Measurements from ENCODE around the gene SFXN3. TPM values are rescaled to one million over a fixed set of nuclear protein-coding genes. Genes with fewer than 3 reads are reported as not detected.

Gene SFXN3
- total and polyA plus RNA-seq, 2 experiments from 2014 or later = 93.6 to 102 TPM

DNA sequence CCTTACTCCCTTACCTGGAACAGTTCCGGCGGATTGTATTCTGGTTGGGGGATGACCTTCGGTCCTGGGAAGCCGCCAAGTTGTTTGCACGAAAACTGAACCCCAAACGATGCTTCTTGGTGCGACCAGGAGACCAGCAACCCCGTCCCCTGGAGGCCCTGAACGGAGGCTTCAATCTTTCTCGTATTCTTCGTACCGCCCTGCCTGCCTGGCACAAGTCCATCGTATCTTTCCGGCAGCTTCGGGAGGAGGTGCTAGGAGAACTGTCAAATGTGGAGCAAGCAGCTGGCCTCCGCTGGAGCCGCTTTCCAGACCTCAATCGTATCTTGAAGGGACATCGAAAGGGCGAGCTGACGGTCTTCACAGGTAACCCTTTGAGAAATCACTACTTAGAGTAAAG lies 41.9 kb upstream of the SFXN3 start:
- peaks cover 14% of the 10 kb centered on the region for H3K4me1 ChIP-seq (ENCODE audit: insufficient read depth)
- DNase-seq (ENCODE audit: low spot score) = no peak
- no peak overlapping the region for H3K4me3 ChIP-seq
- H2AFZ ChIP-seq = no peak overlapping the region
- no peak overlapping the region for H3K27ac ChIP-seq
- H3K27me3 ChIP-seq = no peaks in the 10 kb centered on the region
- H3K36me3 ChIP-seq (replicated peaks; ENCODE audit: insufficient read depth, low read depth) = no peaks in the 10 kb centered on the region
- no peaks in the 10 kb centered on the region for H3K9me2 ChIP-seq (replicated peaks; ENCODE audit: insufficient read depth)
- H3K4me2 ChIP-seq = no peak overlapping the region
- H4K20me1 ChIP-seq (ENCODE audit: insufficient read depth, poor library complexity, severe bottlenecking) = no peaks in the 10 kb centered on the region
- H3K9me3 ChIP-seq (ENCODE audit: low read depth) = no peaks in the 10 kb centered on the region
- WGBS (ENCODE audit: low lambda C conversion rate, missing lambda C conversion rate) = 98% methylated on average over 21 of the region's 21 CpGs
- TF ChIP-seq EZH2phosphoT487 (IDR thresholded peaks at IDR 0.05; ENCODE audit: low read depth, severe bottlenecking, unreplicated experiment) (no peak), EZH2 (IDR thresholded peaks at IDR 0.05; ENCODE audit: borderline replicate concordance) (no peak)
- TF ChIP-seq, protein P1, sequence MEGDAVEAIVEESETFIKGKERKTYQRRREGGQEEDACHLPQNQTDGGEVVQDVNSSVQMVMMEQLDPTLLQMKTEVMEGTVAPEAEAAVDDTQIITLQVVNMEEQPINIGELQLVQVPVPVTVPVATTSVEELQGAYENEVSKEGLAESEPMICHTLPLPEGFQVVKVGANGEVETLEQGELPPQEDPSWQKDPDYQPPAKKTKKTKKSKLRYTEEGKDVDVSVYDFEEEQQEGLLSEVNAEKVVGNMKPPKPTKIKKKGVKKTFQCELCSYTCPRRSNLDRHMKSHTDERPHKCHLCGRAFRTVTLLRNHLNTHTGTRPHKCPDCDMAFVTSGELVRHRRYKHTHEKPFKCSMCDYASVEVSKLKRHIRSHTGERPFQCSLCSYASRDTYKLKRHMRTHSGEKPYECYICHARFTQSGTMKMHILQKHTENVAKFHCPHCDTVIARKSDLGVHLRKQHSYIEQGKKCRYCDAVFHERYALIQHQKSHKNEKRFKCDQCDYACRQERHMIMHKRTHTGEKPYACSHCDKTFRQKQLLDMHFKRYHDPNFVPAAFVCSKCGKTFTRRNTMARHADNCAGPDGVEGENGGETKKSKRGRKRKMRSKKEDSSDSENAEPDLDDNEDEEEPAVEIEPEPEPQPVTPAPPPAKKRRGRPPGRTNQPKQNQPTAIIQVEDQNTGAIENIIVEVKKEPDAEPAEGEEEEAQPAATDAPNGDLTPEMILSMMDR (IDR thresholded peaks at IDR 0.05; ENCODE audit: poor library complexity) = no peak
- peaks cover 37% of the 10 kb centered on the region for H3K79me2 ChIP-seq

DNA sequence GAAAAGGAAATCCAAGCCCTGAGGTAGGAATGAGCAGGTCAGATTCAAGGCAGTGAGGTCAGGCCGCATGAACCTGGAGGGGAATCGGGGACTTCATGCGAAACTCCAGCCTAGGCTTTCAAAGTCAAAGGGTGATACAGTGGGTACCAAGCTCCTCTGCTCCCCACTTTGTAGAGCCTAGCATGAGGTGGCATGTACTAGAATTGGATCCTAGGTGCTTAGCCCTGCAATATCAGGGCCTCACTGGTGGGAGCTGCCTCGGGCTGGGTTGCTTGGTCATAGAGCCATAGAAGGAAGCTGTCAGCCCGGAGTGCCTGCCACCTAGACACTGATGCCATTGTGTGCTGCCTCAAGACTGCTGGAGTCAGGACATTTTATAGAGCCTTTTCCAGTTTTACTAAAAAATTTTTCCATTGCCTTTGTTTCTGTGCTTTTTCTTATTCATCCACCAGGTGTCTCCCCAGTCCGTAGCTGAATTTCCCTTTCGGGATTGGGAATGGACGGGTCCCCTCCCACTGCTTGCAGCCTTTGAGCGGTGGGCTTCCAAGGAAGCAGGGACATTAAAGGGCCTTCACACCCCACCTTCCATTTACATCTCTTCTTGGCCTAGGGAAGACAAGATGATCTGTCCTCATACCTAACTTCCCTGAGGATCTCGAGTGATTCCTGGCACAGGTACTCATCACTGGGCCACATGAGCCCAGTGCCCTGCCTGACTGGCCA lies 36.9 kb upstream of the SFXN3 start:
- peak; percentile 66 for DNase-seq (ENCODE audit: low spot score)
- Histone ChIP-seq H3K27ac (peak overlapping the region; percentile 99), H2AFZ (no peak overlapping the region), H3K9me2 (replicated peaks; ENCODE audit: insufficient read depth) (no peaks in the 10 kb centered on the region), H3K79me2 (peaks cover 7% of the 10 kb centered on the region), H3K9me3 (ENCODE audit: low read depth) (no peaks in the 10 kb centered on the region), H3K4me2 (no peak overlapping the region), H3K4me1 (ENCODE audit: insufficient read depth) (peaks cover 21% of the 10 kb centered on the region), H4K20me1 (ENCODE audit: insufficient read depth, poor library complexity, severe bottlenecking) (no peaks in the 10 kb centered on the region), H3K36me3 (replicated peaks; ENCODE audit: insufficient read depth, low read depth) (no peaks in the 10 kb centered on the region), H3K4me3 (no peak overlapping the region), H3K27me3 (no peaks in the 10 kb centered on the region)
- no peak for TF ChIP-seq EZH2phosphoT487 (IDR thresholded peaks at IDR 0.05; ENCODE audit: low read depth, severe bottlenecking, unreplicated experiment)
- TF ChIP-seq, protein P1 (IDR thresholded peaks at IDR 0.05; ENCODE audit: poor library complexity) = peak; percentile 83
- WGBS (ENCODE audit: low lambda C conversion rate, missing lambda C conversion rate) = 50% methylated on average over 10 of the region's 10 CpGs

DNA sequence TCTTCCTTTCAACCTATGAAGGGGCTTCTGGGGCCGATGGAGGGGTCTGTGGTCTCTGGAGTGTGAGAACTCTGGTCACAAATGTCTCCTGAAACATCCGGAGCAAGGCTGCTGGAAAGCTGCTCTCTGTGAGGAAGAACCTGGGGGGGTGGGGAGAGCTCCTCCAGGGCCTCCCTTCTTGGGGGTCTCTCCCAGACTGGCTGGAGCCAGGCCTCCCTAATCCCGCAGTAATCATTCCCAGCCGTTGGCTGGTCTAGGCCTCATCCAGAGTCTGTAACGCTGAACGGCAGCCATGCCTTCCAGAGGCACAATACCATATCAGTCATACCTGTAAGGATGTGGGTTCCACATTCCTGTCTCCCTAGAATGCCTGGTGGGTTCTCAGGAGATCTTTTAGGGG lies 35.9 kb upstream of the SFXN3 start:
- Histone ChIP-seq H4K20me1 (ENCODE audit: insufficient read depth, poor library complexity, severe bottlenecking) (no peaks in the 10 kb centered on the region), H2AFZ (no peak overlapping the region), H3K36me3 (replicated peaks; ENCODE audit: insufficient read depth, low read depth) (no peaks in the 10 kb centered on the region), H3K9me2 (replicated peaks; ENCODE audit: insufficient read depth) (no peaks in the 10 kb centered on the region), H3K4me1 (ENCODE audit: insufficient read depth) (peaks cover 21% of the 10 kb centered on the region), H3K4me2 (no peak overlapping the region), H3K27me3 (no peaks in the 10 kb centered on the region), H3K4me3 (no peak overlapping the region), H3K27ac (peak overlapping the region; percentile 99), H3K9me3 (ENCODE audit: low read depth) (no peaks in the 10 kb centered on the region), H3K79me2 (peaks cover 5% of the 10 kb centered on the region)
- peak; percentile 59 for DNase-seq (ENCODE audit: low spot score)
- TF ChIP-seq EZH2phosphoT487 (IDR thresholded peaks at IDR 0.05; ENCODE audit: low read depth, severe bottlenecking, unreplicated experiment) (no peak), EZH2 (IDR thresholded peaks at IDR 0.05; ENCODE audit: borderline replicate concordance) (no peak)
- TF ChIP-seq, protein P1 (IDR thresholded peaks at IDR 0.05; ENCODE audit: poor library complexity) = no peak
- WGBS (ENCODE audit: low lambda C conversion rate, missing lambda C conversion rate) = 46% methylated on average over 5 of the region's 6 CpGs
